HepG2 (cell line): ENCODE data around the gene ZDHHC3. TPM values are rescaled to one million over a fixed set of nuclear protein-coding genes. Genes with fewer than 3 reads are reported as not detected.

Experiments
- BCL6 ChIP-seq: IDR thresholded peaks from 2 replicates; pipeline ENCODE4 v1.6.1; 2016; ENCODE audit warnings: missing genetic modification reagents, missing compliant biosample characterization
- CEBPG ChIP-seq: IDR thresholded peaks from 2 replicates; pipeline ENCODE4 v1.6.1; 2016
- CREM ChIP-seq, 2 experiments: sonication (generic) in 1 of 2; formaldehyde crosslinking in 1 of 2; IDR thresholded peaks; 2 replicates each; pipeline versions ENCODE4 v1.4.0 to v1.6.1; 2016 to 2020; ENCODE audit warnings: antibody characterized with exemption in 1 of 2, mild to moderate bottlenecking in 1 of 2, missing genetic modification reagents in 1 of 2
- DR1 ChIP-seq: sonication (generic); formaldehyde crosslinking; IDR thresholded peaks from 2 replicates; pipeline ENCODE4 v1.8.0; 2021; ENCODE audit warnings: mild to moderate bottlenecking, missing genetic modification reagents, inconsistent platforms
- ESRRA ChIP-seq: sonication (generic); formaldehyde crosslinking; IDR thresholded peaks from 2 replicates; pipeline ENCODE4 v1.5.1; 2020; ENCODE audit warnings: mild to moderate bottlenecking, low read depth, missing genetic modification reagents
- FOXK1 ChIP-seq: sonication (generic); formaldehyde crosslinking; IDR thresholded peaks from 2 replicates; pipeline ENCODE4 v1.4.0; 2020; ENCODE audit warnings: low read depth, missing genetic modification reagents, borderline replicate concordance
- FOXO1 ChIP-seq: sonication (generic); formaldehyde crosslinking; IDR thresholded peaks from 2 replicates; pipeline ENCODE4 v1.4.0; 2020; ENCODE audit warnings: missing genetic modification reagents
- GATAD2A ChIP-seq: IDR thresholded peaks from 2 replicates; pipeline ENCODE4 v1.6.1; 2016
- HNF4A ChIP-seq: sonication (generic); formaldehyde crosslinking; IDR thresholded peaks from 2 replicates; pipeline ENCODE4 v1.4.0; 2020; ENCODE audit warnings: missing genetic modification reagents
- PRMT3 ChIP-seq: sonication (generic); formaldehyde crosslinking; IDR thresholded peaks from 2 replicates; pipeline ENCODE4 v1.8.1; 2022; ENCODE audit warnings: low read depth, mild to moderate bottlenecking, moderate library complexity, missing genetic modification reagents, borderline replicate concordance
- RAD51 ChIP-seq: fragments of 450-650 bp; IDR thresholded peaks from 2 replicates; pipeline ENCODE4 v1.6.1; 2016; ENCODE audit warnings: borderline replicate concordance
- SNAI1 ChIP-seq: sonication (generic); formaldehyde crosslinking; IDR thresholded peaks from 2 replicates; pipeline ENCODE4 v1.5.0; 2020; ENCODE audit warnings: mild to moderate bottlenecking, missing genetic modification reagents, borderline replicate concordance
- ZFP36L1 ChIP-seq: sonication (generic); formaldehyde crosslinking; IDR thresholded peaks from 2 replicates; pipeline ENCODE4 v1.8.0; 2022; ENCODE audit warnings: mild to moderate bottlenecking, missing genetic modification reagents, moderate library complexity
- ZNF441 ChIP-seq: sonication (generic); formaldehyde crosslinking; IDR thresholded peaks from 2 replicates; pipeline ENCODE4 v1.7.0; 2021; ENCODE audit warnings: missing genetic modification reagents, borderline replicate concordance
- polyA plus RNA-seq, 8 experiments: library from polyadenylated mRNA; depleted of rRNA in 3 of 8; stranded (reverse) in 7 of 8; unstranded in 1 of 8; fragments of >200 nt; fragmentation: Illumina TruSeq in 4 of 8; extraction: Trizol in 4 of 8; gene quantifications; 2 replicates each; pipeline versions ENCODE4 v1.2.1 to v1.2.3, GENCODE V29; 2011 to 2016; ENCODE audit warnings: low read depth in 4 of 8, missing spikeins in 1 of 8, mixed read lengths in 1 of 8; ENCODE audit not compliant: insufficient read depth in 1 of 8
- total RNA-seq, 5 experiments: library from RNA; depleted of rRNA; stranded (reverse); fragments of >200 nt; fragmentation: Illumina TruSeq; extraction: Trizol; gene quantifications; 2 replicates each; pipeline ENCODE4 v1.2.3, GENCODE V29; 2016; ENCODE audit warnings: low read depth in 1 of 5
- TF ChIP-seq, protein P1 (sequence below): sonication (generic); formaldehyde crosslinking; IDR thresholded peaks from 2 replicates; pipeline ENCODE4 v1.4.0; 2020; ENCODE audit warnings: missing genetic modification reagents
- TF ChIP-seq, protein P2 (sequence below): IDR thresholded peaks from 2 replicates; pipeline ENCODE4 v1.6.1; 2018; ENCODE audit warnings: missing genetic modification reagents
- TF ChIP-seq, protein P3 (sequence below): sonication (generic); formaldehyde crosslinking; IDR thresholded peaks from 2 replicates; pipeline ENCODE4 v1.5.1; 2020; ENCODE audit warnings: missing genetic modification reagents, mild to moderate bottlenecking, borderline replicate concordance
- TF ChIP-seq, protein P4 (sequence below): sonication (generic); formaldehyde crosslinking; IDR thresholded peaks from 2 replicates; pipeline ENCODE4 v1.8.0; 2022; ENCODE audit warnings: mild to moderate bottlenecking, missing genetic modification reagents, moderate library complexity
- TF ChIP-seq, protein P5 (sequence below): sonication (generic); formaldehyde crosslinking; IDR thresholded peaks from 2 replicates; pipeline ENCODE4 v1.4.0; 2020; ENCODE audit warnings: mild to moderate bottlenecking, missing genetic modification reagents
- TF ChIP-seq, protein P6 (sequence below): sonication (generic); formaldehyde crosslinking; IDR thresholded peaks from 2 replicates; pipeline ENCODE4 v1.5.1; 2020; ENCODE audit warnings: mild to moderate bottlenecking, missing genetic modification reagents

Gene ZDHHC3
- total and polyA plus RNA-seq, 2 of the 13 experiments (the other 11 are each of a cell fraction or from before 2014, with no cell fraction given), result 44.1 to 65.7 TPM

DNA sequence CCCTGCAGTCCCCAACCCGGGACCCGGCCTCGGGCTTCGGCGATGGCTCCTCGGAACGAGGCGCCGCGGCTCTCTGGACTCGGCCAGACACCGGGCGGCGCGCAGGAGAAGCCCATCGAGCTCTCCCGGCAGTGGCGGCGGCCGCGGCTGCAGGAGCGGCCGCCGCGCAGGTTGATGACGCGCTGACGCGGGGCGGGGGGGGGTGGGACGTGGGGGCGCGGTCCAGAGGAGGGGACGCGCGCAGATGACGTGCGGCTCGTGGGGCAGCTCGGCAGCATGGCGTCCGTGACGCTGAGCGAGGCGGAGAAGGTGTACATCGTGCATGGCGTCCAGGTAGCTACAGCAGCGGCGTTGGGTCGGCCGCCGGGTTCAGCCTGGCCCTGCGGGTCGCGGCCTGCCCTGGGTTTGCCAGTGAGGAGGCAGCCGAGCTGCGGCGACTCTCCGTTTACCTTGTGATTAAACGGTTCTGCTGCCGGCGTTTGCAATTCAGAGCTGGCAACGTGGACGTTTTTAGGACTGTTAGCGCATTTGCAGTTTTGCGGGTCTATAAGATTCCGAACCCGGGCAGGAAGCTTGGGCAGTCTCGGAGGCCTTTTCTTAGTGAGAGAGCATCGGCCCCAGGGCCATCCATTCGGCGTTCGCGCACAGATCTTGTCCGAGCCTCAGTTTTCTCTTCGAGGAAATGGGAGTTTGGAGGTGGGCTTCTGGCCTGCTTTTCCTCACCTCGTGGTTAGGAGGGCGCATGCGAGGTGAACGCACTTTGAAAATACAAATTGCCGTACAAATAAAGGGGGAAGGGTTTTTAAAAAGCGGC, at the start of gene ZDHHC3, which contains the start of gene EXOSC7 (continued):
- TF ChIP-seq DR1 (no peak), GATAD2A (CRISPR knock-in tag) (peak; percentile 42), ZNF441 (peak; percentile 37; the same call in 1 of the 2 replicates), HNF4A (no peak), FOXK1 (CRISPR knock-in tag) (peak; percentile 78; the same call in 1 of the 2 replicates), SNAI1 (peak; percentile 81; the same call in 1 of the 2 replicates), RAD51 (no peak), CEBPG (CRISPR knock-in tag) (no peak), CREM (IDR thresholded peaks at IDR 0.05) (peak; percentile 88), CREM (CRISPR knock-in tag; IDR thresholded peaks at IDR 0.05) (peak; percentile 84), BCL6 (CRISPR knock-in tag) (peak; percentile 60), ZFP36L1 (CRISPR knock-in tag) (no peak), PRMT3 (CRISPR knock-in tag) (no peak), FOXO1 (CRISPR knock-in tag) (peak; percentile 69), ESRRA (no peak)
- TF ChIP-seq, protein P1, sequence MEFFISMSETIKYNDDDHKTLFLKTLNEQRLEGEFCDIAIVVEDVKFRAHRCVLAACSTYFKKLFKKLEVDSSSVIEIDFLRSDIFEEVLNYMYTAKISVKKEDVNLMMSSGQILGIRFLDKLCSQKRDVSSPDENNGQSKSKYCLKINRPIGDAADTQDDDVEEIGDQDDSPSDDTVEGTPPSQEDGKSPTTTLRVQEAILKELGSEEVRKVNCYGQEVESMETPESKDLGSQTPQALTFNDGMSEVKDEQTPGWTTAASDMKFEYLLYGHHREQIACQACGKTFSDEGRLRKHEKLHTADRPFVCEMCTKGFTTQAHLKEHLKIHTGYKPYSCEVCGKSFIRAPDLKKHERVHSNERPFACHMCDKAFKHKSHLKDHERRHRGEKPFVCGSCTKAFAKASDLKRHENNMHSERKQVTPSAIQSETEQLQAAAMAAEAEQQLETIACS (CRISPR knock-in tag), result no peak
- TF ChIP-seq, protein P2, sequence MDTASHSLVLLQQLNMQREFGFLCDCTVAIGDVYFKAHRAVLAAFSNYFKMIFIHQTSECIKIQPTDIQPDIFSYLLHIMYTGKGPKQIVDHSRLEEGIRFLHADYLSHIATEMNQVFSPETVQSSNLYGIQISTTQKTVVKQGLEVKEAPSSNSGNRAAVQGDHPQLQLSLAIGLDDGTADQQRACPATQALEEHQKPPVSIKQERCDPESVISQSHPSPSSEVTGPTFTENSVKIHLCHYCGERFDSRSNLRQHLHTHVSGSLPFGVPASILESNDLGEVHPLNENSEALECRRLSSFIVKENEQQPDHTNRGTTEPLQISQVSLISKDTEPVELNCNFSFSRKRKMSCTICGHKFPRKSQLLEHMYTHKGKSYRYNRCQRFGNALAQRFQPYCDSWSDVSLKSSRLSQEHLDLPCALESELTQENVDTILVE, result no peak
- TF ChIP-seq, protein P3, sequence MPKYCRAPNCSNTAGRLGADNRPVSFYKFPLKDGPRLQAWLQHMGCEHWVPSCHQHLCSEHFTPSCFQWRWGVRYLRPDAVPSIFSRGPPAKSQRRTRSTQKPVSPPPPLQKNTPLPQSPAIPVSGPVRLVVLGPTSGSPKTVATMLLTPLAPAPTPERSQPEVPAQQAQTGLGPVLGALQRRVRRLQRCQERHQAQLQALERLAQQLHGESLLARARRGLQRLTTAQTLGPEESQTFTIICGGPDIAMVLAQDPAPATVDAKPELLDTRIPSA (CRISPR knock-in tag), result no peak
- TF ChIP-seq, protein P4, sequence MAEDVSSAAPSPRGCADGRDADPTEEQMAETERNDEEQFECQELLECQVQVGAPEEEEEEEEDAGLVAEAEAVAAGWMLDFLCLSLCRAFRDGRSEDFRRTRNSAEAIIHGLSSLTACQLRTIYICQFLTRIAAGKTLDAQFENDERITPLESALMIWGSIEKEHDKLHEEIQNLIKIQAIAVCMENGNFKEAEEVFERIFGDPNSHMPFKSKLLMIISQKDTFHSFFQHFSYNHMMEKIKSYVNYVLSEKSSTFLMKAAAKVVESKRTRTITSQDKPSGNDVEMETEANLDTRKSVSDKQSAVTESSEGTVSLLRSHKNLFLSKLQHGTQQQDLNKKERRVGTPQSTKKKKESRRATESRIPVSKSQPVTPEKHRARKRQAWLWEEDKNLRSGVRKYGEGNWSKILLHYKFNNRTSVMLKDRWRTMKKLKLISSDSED (CRISPR knock-in tag), result 0 out of 2 replicates have a peak, but pooled peaks have one; percentile 61
- TF ChIP-seq, protein P5, sequence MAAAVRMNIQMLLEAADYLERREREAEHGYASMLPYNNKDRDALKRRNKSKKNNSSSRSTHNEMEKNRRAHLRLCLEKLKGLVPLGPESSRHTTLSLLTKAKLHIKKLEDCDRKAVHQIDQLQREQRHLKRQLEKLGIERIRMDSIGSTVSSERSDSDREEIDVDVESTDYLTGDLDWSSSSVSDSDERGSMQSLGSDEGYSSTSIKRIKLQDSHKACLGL (CRISPR knock-in tag), result peak; percentile 13; the same call in 1 of the 2 replicates
- TF ChIP-seq, protein P6, sequence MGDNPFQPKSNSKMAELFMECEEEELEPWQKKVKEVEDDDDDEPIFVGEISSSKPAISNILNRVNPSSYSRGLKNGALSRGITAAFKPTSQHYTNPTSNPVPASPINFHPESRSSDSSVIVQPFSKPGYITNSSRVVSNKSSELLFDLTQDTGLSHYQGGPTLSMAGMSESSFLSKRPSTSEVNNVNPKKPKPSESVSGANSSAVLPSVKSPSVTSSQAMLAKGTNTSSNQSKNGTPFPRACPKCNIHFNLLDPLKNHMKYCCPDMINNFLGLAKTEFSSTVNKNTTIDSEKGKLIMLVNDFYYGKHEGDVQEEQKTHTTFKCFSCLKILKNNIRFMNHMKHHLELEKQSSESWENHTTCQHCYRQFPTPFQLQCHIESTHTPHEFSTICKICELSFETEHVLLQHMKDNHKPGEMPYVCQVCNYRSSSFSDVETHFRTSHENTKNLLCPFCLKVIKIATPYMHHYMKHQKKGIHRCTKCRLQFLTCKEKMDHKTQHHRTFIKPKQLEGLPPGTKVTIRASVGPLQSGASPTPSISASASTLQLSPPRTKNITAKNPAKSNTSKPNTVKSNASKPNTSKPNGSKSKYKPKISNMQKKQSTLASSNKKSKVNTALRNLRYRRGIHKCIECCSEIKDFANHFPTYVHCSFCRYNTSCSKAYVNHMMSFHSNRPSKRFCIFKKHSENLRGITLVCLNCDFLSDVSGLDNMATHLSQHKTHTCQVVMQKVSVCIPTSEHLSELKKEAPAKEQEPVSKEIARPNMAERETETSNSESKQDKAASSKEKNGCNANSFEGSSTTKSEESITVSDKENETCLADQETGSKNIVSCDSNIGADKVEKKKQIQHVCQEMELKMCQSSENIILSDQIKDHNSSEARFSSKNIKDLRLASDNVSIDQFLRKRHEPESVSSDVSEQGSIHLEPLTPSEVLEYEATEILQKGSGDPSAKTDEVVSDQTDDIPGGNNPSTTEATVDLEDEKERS (CRISPR knock-in tag), result no peak
